IPS-18c (cell line): ENCODE results near the gene HK2.
"Not testable (repeated sequence)": the region's sequence is repeated elsewhere in the genome, so short reads cannot be mapped to it uniquely, and the experiment has no call there.

Source experiments
- H3K4me3 ChIP-seq: 2 replicates; pipeline ENCODE4 v1.7.0; 2013; ENCODE audit warnings: low read depth, mild to moderate bottlenecking, low read length, moderate library complexity; ENCODE audit not compliant: insufficient read depth
- H3K9me3 ChIP-seq: one replicate; pipeline ENCODE4 v1.6.1; 2013; ENCODE audit warnings: mild to moderate bottlenecking, low read length, moderate library complexity; ENCODE audit not compliant: control insufficient read depth, insufficient read depth

Gene HK2

DNA sequence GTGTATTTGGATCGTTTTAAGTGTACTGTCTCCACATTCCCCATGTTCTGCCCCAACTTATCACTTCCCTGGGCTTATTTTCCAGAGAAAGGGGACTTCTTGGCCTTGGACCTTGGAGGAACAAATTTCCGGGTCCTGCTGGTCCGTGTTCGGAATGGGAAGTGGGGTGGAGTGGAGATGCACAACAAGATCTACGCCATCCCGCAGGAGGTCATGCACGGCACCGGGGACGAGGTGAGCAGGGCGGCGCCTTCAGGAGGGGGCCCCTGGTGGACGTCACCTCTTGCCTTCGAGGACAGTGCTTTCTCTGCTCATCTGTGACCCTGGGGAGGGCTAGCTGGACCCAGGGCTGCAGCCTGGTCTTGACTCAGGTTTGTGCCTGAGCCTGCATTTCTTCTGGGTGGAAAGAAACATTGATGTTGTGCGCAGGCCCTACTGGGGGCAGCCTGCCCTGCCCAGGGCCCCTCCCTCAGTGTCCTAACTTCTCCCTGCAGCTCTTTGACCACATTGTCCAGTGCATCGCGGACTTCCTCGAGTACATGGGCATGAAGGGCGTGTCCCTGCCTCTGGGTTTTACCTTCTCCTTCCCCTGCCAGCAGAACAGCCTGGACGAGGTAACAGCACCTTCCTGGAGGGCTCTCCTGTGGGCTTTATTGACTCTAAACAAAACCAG, 47.8 kb downstream of the HK2 start:
- no peak overlapping the region for H3K4me3 ChIP-seq
- no peaks in the 10 kb centered on the region for H3K9me3 ChIP-seq

DNA sequence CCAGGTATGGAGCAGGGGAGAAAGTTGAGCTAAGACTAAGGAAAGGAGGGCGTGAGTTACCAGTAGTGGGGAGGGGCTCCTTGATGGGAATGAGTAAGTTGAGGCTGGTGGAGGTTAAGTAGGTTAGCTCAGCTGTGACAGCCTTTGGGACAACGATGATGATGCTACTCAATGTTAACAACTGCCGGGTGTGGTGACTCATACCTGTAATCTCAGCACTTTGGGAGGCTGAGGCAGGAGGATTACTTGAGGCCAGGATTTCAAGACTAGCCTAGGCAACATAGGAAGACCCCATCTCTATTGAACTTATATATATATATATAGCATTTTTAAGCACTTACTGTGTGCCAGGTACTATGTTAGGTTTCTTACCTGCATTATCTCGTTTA, 48.4 kb downstream of the HK2 start:
- no peaks in the 10 kb centered on the region for H3K9me3 ChIP-seq
- H3K4me3 ChIP-seq, result no peak overlapping the region

DNA sequence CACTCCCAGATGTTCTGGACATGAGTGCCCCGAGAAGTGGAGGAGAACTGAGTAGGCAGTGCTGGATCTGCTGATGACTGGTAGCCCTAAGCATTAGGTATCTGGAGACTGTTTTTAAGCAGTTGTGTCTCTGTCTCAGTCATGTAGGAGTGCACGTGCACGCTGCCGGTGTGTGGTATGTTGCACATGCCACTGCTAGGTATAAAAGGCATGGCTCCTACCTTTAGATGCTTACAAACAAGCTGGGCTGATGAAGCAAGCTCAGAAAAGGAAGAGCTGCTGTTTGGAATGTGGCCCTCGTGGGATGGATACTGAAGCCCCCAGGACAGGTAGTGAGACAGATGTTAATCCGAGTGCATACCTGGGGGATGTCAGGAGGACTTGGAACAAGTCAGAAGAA, 49.1 kb downstream of the HK2 start:
- H3K9me3 ChIP-seq, result no peaks in the 10 kb centered on the region
- no peak overlapping the region for H3K4me3 ChIP-seq

DNA sequence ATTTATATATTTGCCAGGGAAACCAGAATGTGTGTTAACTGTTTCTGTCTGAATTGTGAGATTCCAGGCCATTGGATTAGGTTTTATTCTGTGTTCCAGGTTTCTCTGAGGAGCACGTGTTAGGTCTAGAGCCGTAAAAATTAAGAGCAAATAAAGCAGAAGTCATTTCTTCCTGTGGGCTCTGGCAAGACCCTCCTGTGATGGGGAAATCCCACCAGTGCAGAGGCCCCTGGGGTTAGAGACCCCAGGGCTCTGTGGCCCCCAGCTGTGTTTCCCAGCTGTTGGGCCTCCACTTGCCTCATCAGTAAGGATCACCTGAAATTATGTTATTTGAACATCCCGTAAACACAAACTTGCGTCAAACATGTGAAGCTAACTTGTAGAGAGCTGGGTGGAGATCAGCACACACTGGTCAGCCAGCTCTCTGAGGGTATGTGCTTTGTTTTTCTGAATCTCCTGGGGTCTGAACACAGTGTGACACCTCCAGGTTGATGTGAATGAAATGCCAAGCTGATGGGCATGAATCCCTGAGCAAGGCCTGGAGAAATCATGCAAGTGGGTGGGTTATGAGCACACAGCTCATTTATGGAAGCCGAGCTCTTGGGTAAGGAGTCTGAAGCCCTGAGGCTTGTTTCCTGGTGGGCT, 50.3 kb downstream of the HK2 start:
- no peak overlapping the region for H3K4me3 ChIP-seq
- H3K9me3 ChIP-seq, result no peaks in the 10 kb centered on the region

DNA sequence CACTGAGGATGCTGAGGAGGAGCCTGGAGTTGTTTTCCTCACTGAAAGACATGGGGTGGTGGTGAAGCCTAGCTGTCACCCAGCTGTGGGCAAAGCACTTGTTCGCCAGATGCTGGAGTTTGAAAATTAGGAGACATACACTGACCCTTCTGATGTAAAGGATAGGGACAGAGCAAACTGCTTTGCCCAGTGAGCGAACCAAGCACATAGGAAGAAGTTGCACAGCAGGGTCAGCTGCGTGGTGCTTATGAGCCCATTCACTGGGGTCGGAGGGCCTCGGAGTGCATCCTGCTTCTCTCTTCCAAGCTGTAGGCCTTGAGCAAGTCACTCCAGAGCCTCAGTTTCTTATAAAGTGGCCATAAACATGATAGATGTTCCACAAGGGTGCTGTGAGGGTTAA, 50.9 kb downstream of the HK2 start:
- H3K9me3 ChIP-seq, result no peaks in the 10 kb centered on the region
- H3K4me3 ChIP-seq, result no peak overlapping the region

DNA sequence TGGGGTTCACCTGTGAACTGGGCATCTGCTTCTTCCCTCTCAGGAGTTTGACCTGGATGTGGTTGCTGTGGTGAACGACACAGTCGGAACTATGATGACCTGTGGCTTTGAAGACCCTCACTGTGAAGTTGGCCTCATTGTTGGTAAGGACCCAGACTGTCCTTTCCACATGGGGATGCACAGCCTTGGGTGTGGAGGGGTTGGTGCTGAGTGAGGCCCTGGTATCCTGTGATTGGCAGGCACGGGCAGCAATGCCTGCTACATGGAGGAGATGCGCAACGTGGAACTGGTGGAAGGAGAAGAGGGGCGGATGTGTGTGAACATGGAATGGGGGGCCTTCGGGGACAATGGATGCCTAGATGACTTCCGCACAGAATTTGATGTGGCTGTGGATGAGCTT, 52.3 kb downstream of the HK2 start:
- H3K4me3 ChIP-seq, result no peak overlapping the region
- H3K9me3 ChIP-seq, result no peaks in the 10 kb centered on the region

DNA sequence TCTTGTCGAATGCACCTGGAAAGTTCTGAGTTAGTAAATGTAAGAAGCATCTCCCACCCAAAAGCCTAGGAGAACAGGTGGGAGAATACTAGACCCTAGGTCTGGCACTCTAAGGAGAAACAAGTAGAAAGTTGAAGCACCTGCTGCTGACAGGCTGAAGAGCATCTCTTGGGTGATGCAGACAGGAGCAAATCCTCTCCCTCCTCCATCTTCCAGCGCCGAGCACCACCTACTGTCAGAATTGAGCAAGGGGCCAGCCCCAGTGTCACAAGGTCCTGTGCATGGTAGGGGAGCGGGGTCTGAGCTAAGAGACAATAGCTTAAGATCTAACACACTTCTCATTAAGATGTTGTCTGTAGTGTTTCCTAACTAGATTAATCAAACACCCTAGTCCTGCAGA, 52.9 kb downstream of the HK2 start:
- H3K4me3 ChIP-seq, result no peak overlapping the region
- no peaks in the 10 kb centered on the region for H3K9me3 ChIP-seq

DNA sequence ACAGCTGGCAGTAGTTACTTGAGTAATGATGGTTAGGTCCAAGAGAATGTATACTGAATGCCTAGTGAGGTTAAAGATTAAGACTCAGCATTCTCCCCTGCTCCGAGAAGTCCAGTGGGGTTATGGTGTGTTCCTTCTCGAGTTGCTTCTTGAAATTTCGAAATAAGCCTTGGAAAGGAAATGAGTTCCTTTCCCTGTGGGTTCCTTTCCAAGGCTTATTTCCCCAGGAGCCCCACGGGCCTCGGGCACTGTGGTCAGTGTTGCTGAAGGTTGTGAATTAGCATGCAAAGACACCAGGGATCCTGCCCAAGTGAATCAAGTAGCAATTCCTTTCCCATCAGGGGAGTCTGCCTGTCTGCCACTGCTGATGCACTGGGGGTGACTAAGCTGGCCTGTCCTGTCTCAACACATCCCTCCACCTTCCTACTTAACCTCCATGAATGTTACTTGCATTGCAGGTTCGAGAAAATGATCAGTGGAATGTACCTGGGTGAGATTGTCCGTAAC, 53.6 kb downstream of the HK2 start:
- Histone ChIP-seq H3K4me3 (no peak overlapping the region), H3K9me3 (no peaks in the 10 kb centered on the region)

DNA sequence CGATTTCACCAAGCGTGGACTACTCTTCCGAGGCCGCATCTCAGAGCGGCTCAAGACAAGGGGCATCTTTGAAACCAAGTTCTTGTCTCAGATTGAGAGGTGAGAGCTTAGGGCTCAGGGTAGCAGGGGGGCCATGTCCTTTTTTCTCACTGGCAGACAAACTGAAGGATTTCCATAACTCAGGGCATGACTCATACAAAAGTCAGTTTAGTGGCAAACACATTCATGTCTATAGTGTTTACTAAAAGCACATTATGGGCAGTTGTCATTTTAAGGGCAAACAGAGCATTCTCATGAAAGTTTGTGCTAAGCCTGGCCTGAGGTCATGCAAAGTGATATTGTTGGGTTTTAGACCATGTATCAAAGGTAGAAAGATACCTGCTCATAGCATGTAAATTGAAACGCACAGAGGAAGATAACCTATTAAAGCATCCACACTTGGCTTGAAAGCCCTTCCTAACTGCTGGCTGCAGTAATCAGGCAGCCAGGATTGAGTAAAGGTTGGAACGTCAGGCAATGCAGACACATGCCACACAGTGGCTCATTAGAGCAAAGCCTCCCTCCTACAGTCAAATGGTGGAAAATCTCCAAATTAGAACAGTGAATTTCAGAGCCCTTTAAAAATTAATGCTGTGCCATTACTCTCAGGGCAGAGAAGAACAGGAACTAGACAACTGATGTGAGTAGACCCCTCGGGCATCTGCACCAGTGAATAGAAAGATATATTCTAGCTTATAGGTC, 54.2 kb downstream of the HK2 start:
- Histone ChIP-seq H3K9me3 (no peaks in the 10 kb centered on the region), H3K4me3 (no peak overlapping the region)

DNA sequence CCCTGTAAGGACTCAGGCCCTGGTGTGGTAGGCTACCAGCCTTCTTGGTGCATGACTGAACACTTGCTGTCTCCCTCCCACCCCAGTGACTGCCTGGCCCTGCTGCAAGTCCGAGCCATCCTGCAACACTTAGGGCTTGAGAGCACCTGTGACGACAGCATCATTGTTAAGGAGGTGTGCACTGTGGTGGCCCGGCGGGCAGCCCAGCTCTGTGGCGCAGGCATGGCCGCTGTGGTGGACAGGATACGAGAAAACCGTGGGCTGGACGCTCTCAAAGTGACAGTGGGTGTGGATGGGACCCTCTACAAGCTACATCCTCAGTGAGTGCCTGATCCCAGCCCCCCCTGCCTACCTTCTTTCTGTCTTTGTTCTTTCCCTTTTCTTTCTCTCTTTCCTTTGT, 55.2 kb downstream of the HK2 start:
- Histone ChIP-seq H3K4me3 (no peak overlapping the region), H3K9me3 (no peaks in the 10 kb centered on the region)

DNA sequence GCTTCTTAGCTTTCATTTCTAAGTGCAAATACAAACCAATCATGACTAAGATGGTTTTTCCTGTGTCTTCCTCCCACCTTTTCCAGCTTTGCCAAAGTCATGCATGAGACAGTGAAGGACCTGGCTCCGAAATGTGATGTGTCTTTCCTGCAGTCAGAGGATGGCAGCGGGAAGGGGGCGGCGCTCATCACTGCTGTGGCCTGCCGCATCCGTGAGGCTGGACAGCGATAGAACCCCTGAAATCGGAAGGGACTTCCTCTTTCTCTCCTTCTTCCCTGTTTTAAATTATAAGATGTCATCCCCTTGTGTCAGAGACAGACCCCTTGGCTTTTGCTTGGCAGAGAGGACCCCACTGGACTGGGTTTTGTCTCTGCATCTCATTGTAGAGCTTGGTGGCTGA, 56.8 kb downstream of the HK2 start:
- H3K4me3 ChIP-seq, result no peak overlapping the region
- H3K9me3 ChIP-seq, result no peaks in the 10 kb centered on the region

DNA sequence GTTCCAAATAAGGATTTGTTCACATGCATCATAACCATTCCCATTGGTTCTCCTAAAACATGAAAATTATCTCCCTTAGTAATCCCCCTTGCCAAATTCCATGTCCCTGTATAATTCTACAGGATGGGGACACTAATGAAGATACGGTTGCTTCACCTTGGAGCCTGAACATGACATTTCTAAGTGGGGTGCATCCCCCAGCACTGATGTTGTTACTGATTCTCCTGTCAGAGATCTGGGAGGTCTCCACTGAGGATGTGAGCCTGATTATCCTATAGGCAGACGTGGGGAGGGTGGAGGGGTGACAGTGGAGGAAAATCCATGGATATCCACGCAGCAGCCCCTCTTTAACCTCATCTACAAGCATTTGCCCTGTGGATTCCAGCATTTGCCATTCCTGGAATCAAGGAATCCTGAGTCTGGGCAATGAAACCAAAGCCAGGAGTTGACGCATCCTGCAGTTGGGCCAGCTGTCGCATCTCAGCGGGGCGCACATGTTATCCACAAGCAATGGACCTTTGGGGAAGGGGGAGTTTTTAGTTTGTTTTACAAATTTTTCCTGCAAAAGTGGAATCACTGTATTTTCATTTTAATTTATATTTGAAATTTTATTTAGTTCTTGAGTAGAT, 57.3 kb downstream of the HK2 start:
- no peaks in the 10 kb centered on the region for H3K9me3 ChIP-seq
- no peak overlapping the region for H3K4me3 ChIP-seq

DNA sequence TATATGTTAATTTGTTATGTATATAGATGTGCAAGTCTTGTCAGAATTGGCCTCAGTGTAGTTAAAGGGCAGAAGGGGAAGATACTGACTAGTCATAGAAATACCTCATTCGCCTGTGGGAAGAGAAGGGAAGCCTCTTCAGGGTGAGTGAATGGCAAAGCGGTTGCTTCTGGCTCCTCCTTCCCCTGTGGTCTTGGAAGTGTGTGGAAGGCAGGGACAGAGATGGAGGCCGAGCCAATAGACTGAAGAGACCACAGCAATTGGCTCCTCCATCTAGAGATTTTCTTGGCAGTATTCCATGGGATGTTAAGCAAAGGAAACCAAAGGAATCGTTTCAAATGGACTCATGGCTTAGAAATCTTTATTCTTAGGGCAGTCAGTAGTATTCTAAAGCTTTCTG, 57.9 kb downstream of the HK2 start:
- H3K4me3 ChIP-seq, H3K9me3 ChIP-seq: not testable (repeated sequence)

DNA sequence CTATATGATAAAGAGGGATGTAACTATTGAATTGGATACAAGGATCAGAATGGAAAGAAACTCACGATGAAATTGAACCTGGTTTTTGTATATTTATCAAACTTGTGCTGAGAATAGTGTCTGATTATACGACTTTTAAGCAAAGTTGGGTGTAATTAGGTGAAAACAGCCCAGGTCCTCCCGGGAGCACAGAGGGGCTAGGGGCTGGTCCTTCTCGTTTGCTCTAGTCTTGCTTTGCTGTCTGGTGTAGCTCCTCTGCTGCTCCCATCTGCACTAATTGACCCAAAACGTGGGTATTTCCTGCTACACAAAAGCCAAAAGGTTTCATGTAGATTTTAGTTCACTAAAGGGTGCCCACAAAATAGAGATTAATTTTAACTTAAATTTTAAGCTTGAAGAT, 58.7 kb downstream of the HK2 start:
- no peak overlapping the region for H3K4me3 ChIP-seq
- no peaks in the 10 kb centered on the region for H3K9me3 ChIP-seq

DNA sequence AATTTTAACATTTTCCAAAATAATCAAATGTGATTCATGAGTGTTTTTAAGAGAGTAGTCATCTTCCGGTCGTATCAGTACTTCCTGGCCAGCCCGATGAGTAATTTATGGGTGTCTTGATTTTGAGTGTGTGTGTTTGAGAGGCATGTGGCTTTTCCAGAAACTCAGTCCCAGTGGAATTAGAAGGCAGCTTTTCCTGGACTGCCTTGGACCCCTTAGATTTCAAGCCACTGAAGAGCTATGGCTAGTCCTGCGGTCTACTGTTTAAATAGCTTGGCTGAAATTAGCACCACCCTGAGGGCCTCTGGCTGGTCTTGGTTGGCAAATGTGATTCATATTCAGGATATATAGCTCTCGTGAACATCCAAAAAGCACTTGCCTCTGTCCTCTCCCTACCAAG, 59.4 kb downstream of the HK2 start:
- Histone ChIP-seq H3K9me3 (no peaks in the 10 kb centered on the region), H3K4me3 (no peak overlapping the region)

DNA sequence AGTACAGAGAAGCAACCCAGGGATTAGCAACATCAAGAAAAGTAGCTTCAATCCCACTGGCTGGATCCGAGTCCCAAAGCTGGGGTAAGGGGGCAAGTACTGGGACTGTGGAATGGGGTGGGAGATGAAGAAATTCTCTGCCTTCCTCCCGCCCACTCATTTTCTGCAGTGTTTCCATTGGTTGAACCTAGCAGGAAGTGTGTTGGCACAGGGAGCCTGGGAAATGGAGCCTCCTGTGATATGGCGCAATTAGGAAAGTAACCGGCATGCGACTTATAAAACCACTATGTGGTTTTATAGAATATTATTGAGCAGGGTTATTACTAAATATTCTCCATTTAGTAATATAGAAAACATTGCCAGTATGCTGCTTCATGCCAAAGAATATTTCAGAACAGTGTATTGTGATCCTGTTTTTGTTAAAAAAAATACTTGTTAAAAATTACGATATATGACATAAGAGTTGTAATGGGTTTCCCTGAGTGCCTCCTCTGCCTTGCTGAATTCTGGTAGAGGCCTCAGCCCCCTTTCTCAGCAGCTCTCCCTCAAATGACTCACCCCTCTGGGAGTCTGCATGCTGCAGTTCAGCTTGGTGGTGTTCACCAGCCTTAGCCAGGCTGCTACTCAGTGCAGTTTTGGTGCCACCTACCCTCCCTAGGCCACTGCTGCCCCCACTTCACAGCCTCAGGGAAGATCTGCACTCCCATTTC, 60.5 kb downstream of the HK2 start:
- Histone ChIP-seq H3K9me3 (no peaks in the 10 kb centered on the region), H3K4me3 (no peak overlapping the region)

DNA sequence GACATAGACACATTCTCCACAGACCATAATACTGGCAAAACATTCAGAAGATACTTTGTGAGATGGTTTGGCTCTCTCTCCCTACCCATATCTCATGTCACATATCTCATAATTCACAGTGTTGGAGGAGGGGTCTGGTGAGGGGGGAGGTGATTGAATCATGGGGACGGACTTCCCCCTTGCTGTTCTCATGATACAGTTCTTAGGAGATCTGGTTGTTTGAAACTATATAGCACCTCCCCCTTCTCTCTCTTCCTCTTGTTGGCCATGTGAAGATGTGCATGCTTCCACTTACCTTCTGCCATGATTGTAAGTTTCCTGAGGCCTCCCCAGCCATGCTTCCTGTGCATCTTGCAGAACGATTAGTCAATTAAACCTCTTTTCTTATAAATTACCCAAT, 61.1 kb downstream of the HK2 start:
- H3K9me3 ChIP-seq, result no peaks in the 10 kb centered on the region
- no peak overlapping the region for H3K4me3 ChIP-seq
